Measurements from ENCODE around the gene CNTN4. TPM values are rescaled to one million over a fixed set of nuclear protein-coding genes. Genes with fewer than 3 reads are reported as not detected.

The CNTN4 gene
- total RNA-seq, 1 donor from 2014 or later = 16.1 TPM

- H3K27ac Mint-ChIP-seq = no peak overlapping the region
- peaks cover 9% of the 10 kb centered on the region for H3K9me3 Mint-ChIP-seq (ENCODE audit: low read depth)
- no peaks in the 10 kb centered on the region for H3K36me3 Mint-ChIP-seq (ENCODE audit: insufficient read depth)
- no peak for TF ChIP-seq CTCF (IDR thresholded peaks at IDR 0.05; ENCODE audit: unreplicated experiment)
- H3K4me3 Mint-ChIP-seq (ENCODE audit: low read depth) = no peak overlapping the region
- no peaks in the 10 kb centered on the region for H3K27me3 Mint-ChIP-seq
- H3K4me1 Mint-ChIP-seq (ENCODE audit: low read depth) = peaks cover 10% of the 10 kb centered on the region
- DNase-seq (ENCODE audit: low spot score, unreplicated experiment) = no peak
Observed at GRCh38 chr3:2653706-2654105, 555.0 kb downstream of the CNTN4 start.

DNA sequence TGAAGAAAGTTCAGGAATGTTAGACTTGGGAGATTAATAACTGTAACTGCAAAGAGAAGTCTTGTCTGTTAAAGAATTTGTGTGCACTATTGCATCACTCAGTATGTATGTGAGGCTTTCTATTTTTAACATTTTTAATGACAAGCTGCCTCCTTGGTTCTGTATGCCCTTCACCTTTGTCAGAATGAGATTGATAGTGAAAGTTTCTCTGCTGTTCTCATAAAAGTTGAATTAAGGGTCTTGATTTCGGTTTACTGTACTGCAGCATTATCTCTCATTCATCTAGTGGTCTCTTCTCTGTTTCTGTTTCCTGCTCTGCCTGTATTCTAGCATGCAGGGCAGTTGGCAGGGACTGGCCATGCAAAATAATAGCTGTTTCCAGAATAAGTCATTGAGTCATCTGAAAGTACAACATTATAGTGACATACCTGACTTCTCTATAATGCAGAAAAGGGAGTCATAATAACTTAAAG, 556.6 kb downstream of the CNTN4 start:
- H3K4me1 Mint-ChIP-seq (ENCODE audit: low read depth) = peaks cover 10% of the 10 kb centered on the region
- no peaks in the 10 kb centered on the region for H3K27me3 Mint-ChIP-seq
- TF ChIP-seq CTCF (IDR thresholded peaks at IDR 0.05; ENCODE audit: unreplicated experiment) = no peak
- no peak overlapping the region for H3K27ac Mint-ChIP-seq
- no peak for DNase-seq (ENCODE audit: low spot score, unreplicated experiment)
- no peak overlapping the region for H3K4me3 Mint-ChIP-seq (ENCODE audit: low read depth)
- H3K9me3 Mint-ChIP-seq (ENCODE audit: low read depth) = peaks cover 4% of the 10 kb centered on the region
- H3K36me3 Mint-ChIP-seq (ENCODE audit: insufficient read depth) = no peaks in the 10 kb centered on the region

- no peaks in the 10 kb centered on the region for H3K9me3 Mint-ChIP-seq (ENCODE audit: low read depth)
- H3K36me3 Mint-ChIP-seq (ENCODE audit: insufficient read depth) = no peaks in the 10 kb centered on the region
- no peak overlapping the region for H3K27ac Mint-ChIP-seq
- peaks cover 10% of the 10 kb centered on the region for H3K4me1 Mint-ChIP-seq (ENCODE audit: low read depth)
- no peak overlapping the region for H3K4me3 Mint-ChIP-seq (ENCODE audit: low read depth)
- TF ChIP-seq CTCF (IDR thresholded peaks at IDR 0.05; ENCODE audit: unreplicated experiment) = no peak
- no peak for DNase-seq (ENCODE audit: low spot score, unreplicated experiment)
- no peaks in the 10 kb centered on the region for H3K27me3 Mint-ChIP-seq
Observed at GRCh38 chr3:2656806-2657777, 558.4 kb downstream of the CNTN4 start.

DNA sequence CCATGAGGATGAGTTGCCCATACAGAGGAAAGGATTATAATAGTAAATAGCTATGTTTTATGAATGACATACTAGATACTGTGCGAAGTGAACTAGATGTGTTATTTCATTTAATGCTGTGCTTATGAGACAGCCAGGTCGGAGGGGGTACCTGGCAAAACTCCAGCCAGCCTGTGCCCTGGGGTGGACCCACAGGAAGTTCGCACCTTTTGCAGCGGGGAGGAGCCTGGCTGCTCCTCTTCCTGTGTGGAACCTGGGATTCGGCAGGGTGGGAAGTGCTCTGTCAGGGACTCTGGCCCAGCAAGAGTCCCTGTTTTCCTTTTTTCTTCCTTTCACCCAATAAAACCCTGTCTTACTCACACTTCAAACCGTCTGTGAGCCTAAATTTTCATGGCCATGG, 559.3 kb downstream of the CNTN4 start:
- H3K4me3 Mint-ChIP-seq (ENCODE audit: low read depth) = no peak overlapping the region
- no peak for TF ChIP-seq CTCF (IDR thresholded peaks at IDR 0.05; ENCODE audit: unreplicated experiment)
- DNase-seq (ENCODE audit: low spot score, unreplicated experiment) = no peak
- H3K27me3 Mint-ChIP-seq = no peaks in the 10 kb centered on the region
- H3K27ac Mint-ChIP-seq = no peak overlapping the region
- peaks cover 10% of the 10 kb centered on the region for H3K4me1 Mint-ChIP-seq (ENCODE audit: low read depth)
- H3K36me3 Mint-ChIP-seq (ENCODE audit: insufficient read depth) = no peaks in the 10 kb centered on the region
- H3K9me3 Mint-ChIP-seq (ENCODE audit: low read depth) = no peaks in the 10 kb centered on the region

- no peak for DNase-seq (ENCODE audit: low spot score, unreplicated experiment)
- no peak for TF ChIP-seq CTCF (IDR thresholded peaks at IDR 0.05; ENCODE audit: unreplicated experiment)
- H3K27ac Mint-ChIP-seq = no peak overlapping the region
- H3K9me3 Mint-ChIP-seq (ENCODE audit: low read depth) = no peaks in the 10 kb centered on the region
- no peak overlapping the region for H3K4me3 Mint-ChIP-seq (ENCODE audit: low read depth)
- no peaks in the 10 kb centered on the region for H3K27me3 Mint-ChIP-seq
- peaks cover 8% of the 10 kb centered on the region for H3K4me1 Mint-ChIP-seq (ENCODE audit: low read depth)
- H3K36me3 Mint-ChIP-seq (ENCODE audit: insufficient read depth) = no peaks in the 10 kb centered on the region
Observed at GRCh38 chr3:2659896-2660295, 561.2 kb downstream of the CNTN4 start.

Data from progenitor cell of endocrine pancreas (in vitro differentiated cells).